Naive thymus-derived CD4-positive, alpha-beta T cell (primary cell): ENCODE results near the gene CD58. TPM values are rescaled to one million over a fixed set of nuclear protein-coding genes. Genes with fewer than 3 reads are reported as not detected.

Experiments used
- ATAC-seq: fragments of 150-1000 bp; cut with Tn5 transposase; 2 replicates; pipeline ENCODE4 v1.10.0; 2021; ENCODE audit warnings: mild to moderate bottlenecking, moderate library complexity
- CTCF ChIA-PET: fragments of 350-600 bp; sonication (Branson Sonifier 250); formaldehyde crosslinking; loops from one replicate; lab custom pipeline; 2021; ENCODE audit warnings: antibody characterized with exemption; lab: Charles Lee
- POLR2A ChIA-PET: fragments of 350-600 bp; sonication (Branson Sonifier 250); formaldehyde crosslinking; loops from one replicate; lab custom pipeline; 2021; ENCODE audit warnings: antibody characterized with exemption, inconsistent platforms; lab: Charles Lee
- DNase-seq, 9 donors: peaks; one replicate each; pipeline versions ENCODE4 v3.0.0 to v3.0.0-alpha.2; 2020 to 2022; ENCODE audit warnings: mixed read lengths in 1 of 9
- H3K27ac ChIP-seq: one replicate; pipeline ENCODE4 v1.7.0; 2013; ENCODE audit warnings: mild to moderate bottlenecking, low read depth, low read length, moderate library complexity
- H3K27me3 ChIP-seq, 2 donors: one replicate each; pipeline ENCODE4 v1.7.0; 2013; ENCODE audit warnings: low read length in 2 of 2, mild to moderate bottlenecking in 2 of 2, moderate library complexity in 2 of 2; ENCODE audit not compliant: control insufficient read depth in 2 of 2, insufficient read depth in 2 of 2
- H3K36me3 ChIP-seq, 3 experiments: 1 replicate in 2 of 3; 2 replicates in 1 of 3; pipeline ENCODE4 v1.7.0; 2013; ENCODE audit warnings: low read length in 3 of 3, mild to moderate bottlenecking in 3 of 3, moderate library complexity in 1 of 3; ENCODE audit not compliant: insufficient read depth in 3 of 3, control insufficient read depth in 2 of 3
- H3K4me1 ChIP-seq, 2 donors: one replicate each; pipeline ENCODE4 v1.7.0; 2013; ENCODE audit warnings: low read length in 2 of 2, mild to moderate bottlenecking in 2 of 2, moderate library complexity in 1 of 2; ENCODE audit not compliant: control insufficient read depth in 2 of 2, insufficient read depth in 2 of 2
- H3K4me3 ChIP-seq: 2 replicates; pipeline ENCODE4 v1.7.0; 2013; ENCODE audit warnings: mild to moderate bottlenecking, low read length
- H3K9me3 ChIP-seq, 3 experiments: 1 replicate in 2 of 3; 2 replicates in 1 of 3; pipeline ENCODE4 v1.7.0; 2013; ENCODE audit warnings: low read length in 3 of 3; ENCODE audit not compliant: control insufficient read depth in 2 of 3
- H3K27ac Mint-ChIP-seq, 9 donors: one replicate each; pipeline ENCODE4 v1.8.0; 2020 to 2022; ENCODE audit warnings: mixed read lengths in 9 of 9, mild to moderate bottlenecking in 8 of 9, moderate library complexity in 5 of 9, inconsistent platforms in 2 of 9
- H3K27me3 Mint-ChIP-seq, 5 donors: one replicate each; pipeline ENCODE4 v1.8.0; 2021 to 2022; ENCODE audit warnings: mixed read lengths in 5 of 5, mild to moderate bottlenecking in 1 of 5
- H3K36me3 Mint-ChIP-seq, 5 donors: one replicate each; pipeline ENCODE4 v1.8.0; 2020 to 2022; ENCODE audit warnings: mixed read lengths in 5 of 5, mild to moderate bottlenecking in 3 of 5, inconsistent platforms in 1 of 5
- H3K4me1 Mint-ChIP-seq, 7 donors: one replicate each; pipeline ENCODE4 v1.8.0; 2020 to 2022; ENCODE audit warnings: mixed read lengths in 7 of 7, mild to moderate bottlenecking in 3 of 7, inconsistent platforms in 1 of 7
- H3K4me3 Mint-ChIP-seq, 10 donors: one replicate each; pipeline ENCODE4 v1.8.0; 2020 to 2022; ENCODE audit warnings: mild to moderate bottlenecking in 10 of 10, mixed read lengths in 10 of 10, moderate library complexity in 6 of 10, inconsistent platforms in 2 of 10
- H3K9me3 Mint-ChIP-seq, 11 donors: one replicate each; pipeline ENCODE4 v1.8.0; 2020 to 2022; ENCODE audit warnings: mixed read lengths in 11 of 11, mild to moderate bottlenecking in 4 of 11, inconsistent platforms in 1 of 11, moderate library complexity in 1 of 11
- intact Hi-C, 2 donors: fragments of 100-400 bp; cut with micrococcal nuclease; formaldehyde crosslinking; loops; one replicate each; pipeline ENCODE4 v1.15.1; 2023
- polyA plus RNA-seq, 2 donors: library from polyadenylated mRNA; unstranded; fragments of 300-500 nt; fragmentation: Illumina TruSeq; gene quantifications; one replicate each; pipeline ENCODE4 v1.2.3, GENCODE V29; 2021
- total RNA-seq, 6 experiments: library from RNA in 5 of 6; stranded (reverse) in 5 of 6; gene quantifications; 1 replicate in 5 of 6; 2 replicates in 1 of 6; pipeline ENCODE4 v1.2.3 and lab custom pipeline; 2021 to 2026

Gene CD58
- total and polyA plus RNA-seq, 7 experiments from 2014 or later, result 1.3 to 35.0 (median 4.0) TPM

- Histone ChIP-seq H3K4me3 (no peak overlapping the region), H3K27ac (no peak overlapping the region), H3K4me1 (peaks cover 8 to 16% of the 10 kb centered on the region in 2 donors), H3K36me3 (no peaks in the 10 kb centered on the region), H3K27me3 (no peaks in the 10 kb centered on the region), H3K9me3 (no peaks in the 10 kb centered on the region)
- Mint-ChIP-seq H3K9me3 (peaks cover 0 to 2% (median 0%) of the 10 kb centered on the region in 11 donors), H3K27me3 (no peaks in the 10 kb centered on the region), H3K27ac (peak overlapping the region in 3 of 9 donors; percentile 21 to 36 (median 28)), H3K4me3 (peak overlapping the region in 1 of 10 donors; percentile 13), H3K36me3 (peaks cover 0 to 29% (median 0%) of the 10 kb centered on the region in 5 donors), H3K4me1 (peaks cover 20 to 66% (median 24%) of the 10 kb centered on the region in 7 donors)
- DNase-seq (peak in 8 of 9 donors; percentile 20 to 58 (median 44)), ATAC-seq (peak; percentile 82)
- intact Hi-C loops, result loop anchor here (1.0 to 2.0 kb wide), 3 partner anchors 14 to 360 kb away; no protein-coding TSS in a partner anchor
- ChIA-PET CTCF (interaction anchor here (0.6 to 4.6 kb wide), 20 partner anchors 8 to 693 kb away, joined by 3 to 59 read pairs (median 4); no protein-coding TSS in a partner anchor), POLR2A (interaction anchor here (0.6 to 1.1 kb wide), 4 partner anchors 13 to 360 kb away, joined by 3 to 8 read pairs (median 3); no protein-coding TSS in a partner anchor)
Measured at GRCh38 chr1:116498789-116499628, 71.8 kb downstream of the CD58 start.

GRCh38 chr1:116497656-116498055 is 73.2 kb downstream of the CD58 start:
- peaks cover 7 to 53% (median 13%) of the 10 kb centered on the region in 7 donors for H3K4me1 Mint-ChIP-seq
- peaks cover 0 to 2% of the 10 kb centered on the region in 2 donors for H3K4me1 ChIP-seq
- DNase-seq, result no peak
- intact Hi-C loops, result loop anchor here in 1 of 2 donors (2.0 kb wide), 1 partner anchor 13 kb away; no protein-coding TSS in a partner anchor
- H3K27me3 ChIP-seq, result no peaks in the 10 kb centered on the region
- no peaks in the 10 kb centered on the region for H3K9me3 ChIP-seq
- H3K4me3 ChIP-seq, result no peak overlapping the region
- no peak overlapping the region for H3K4me3 Mint-ChIP-seq
- no peak overlapping the region for H3K27ac Mint-ChIP-seq
- ATAC-seq, result peak; percentile 54
- ChIA-PET CTCF (interaction anchor here (1.7 to 4.6 kb wide), 3 partner anchors 12 to 690 kb away, joined by 4 to 59 read pairs (median 57); no protein-coding TSS in a partner anchor), POLR2A (interaction anchor here (1.0 kb wide), 1 partner anchor 12 kb away, joined by 3 read pairs; no protein-coding TSS in a partner anchor)
- no peaks in the 10 kb centered on the region for H3K27me3 Mint-ChIP-seq
- H3K27ac ChIP-seq, result no peak overlapping the region
- H3K36me3 ChIP-seq, result no peaks in the 10 kb centered on the region
- H3K36me3 Mint-ChIP-seq, result peaks cover 0 to 21% (median 0%) of the 10 kb centered on the region in 5 donors
- H3K9me3 Mint-ChIP-seq, result no peaks in the 10 kb centered on the region

GRCh38 chr1:116496898-116497297 is 73.9 kb downstream of the CD58 start:
- ATAC-seq, result no peak
- Mint-ChIP-seq H3K27ac (peak overlapping the region in 3 of 9 donors; percentile 23 to 36 (median 24)), H3K36me3 (peaks cover 0 to 16% (median 0%) of the 10 kb centered on the region in 5 donors), H3K27me3 (no peaks in the 10 kb centered on the region), H3K4me1 (peaks cover 0 to 50% (median 7%) of the 10 kb centered on the region in 7 donors), H3K9me3 (no peaks in the 10 kb centered on the region), H3K4me3 (no peak overlapping the region)
- intact Hi-C loops, result no loop called here
- no peaks in the 10 kb centered on the region for H3K9me3 ChIP-seq
- no peaks in the 10 kb centered on the region for H3K27me3 ChIP-seq
- ChIA-PET POLR2A (no interaction called here), CTCF (interaction anchor here (0.7 to 4.6 kb wide), 4 partner anchors 11 to 689 kb away, joined by 3 to 57 read pairs (median 4); no protein-coding TSS in a partner anchor)
- H3K27ac ChIP-seq, result no peak overlapping the region
- H3K36me3 ChIP-seq, result no peaks in the 10 kb centered on the region
- no peaks in the 10 kb centered on the region for H3K4me1 ChIP-seq
- no peak for DNase-seq
- H3K4me3 ChIP-seq, result no peak overlapping the region

- H3K4me1 ChIP-seq, result no peaks in the 10 kb centered on the region
- H3K36me3 Mint-ChIP-seq, result peaks cover 0 to 16% (median 0%) of the 10 kb centered on the region in 5 donors
- H3K36me3 ChIP-seq, result no peaks in the 10 kb centered on the region
- peaks cover 0 to 49% (median 7%) of the 10 kb centered on the region in 7 donors for H3K4me1 Mint-ChIP-seq
- H3K4me3 ChIP-seq, result no peak overlapping the region
- DNase-seq (no peak), ATAC-seq (no peak)
- no peaks in the 10 kb centered on the region for H3K27me3 Mint-ChIP-seq
- H3K4me3 Mint-ChIP-seq, result no peak overlapping the region
- no peaks in the 10 kb centered on the region for H3K9me3 Mint-ChIP-seq
- peak overlapping the region in 2 of 9 donors; percentile 23 to 24 for H3K27ac Mint-ChIP-seq
- POLR2A ChIA-PET, result no interaction called here
- intact Hi-C loops, result no loop called here
- H3K9me3 ChIP-seq, result no peaks in the 10 kb centered on the region
- H3K27ac ChIP-seq, result no peak overlapping the region
- no peaks in the 10 kb centered on the region for H3K27me3 ChIP-seq
- CTCF ChIA-PET, result interaction anchor here (0.7 to 3.9 kb wide), 3 partner anchors 12 to 447 kb away, joined by 3 to 19 read pairs (median 4); no protein-coding TSS in a partner anchor
Measured at GRCh38 chr1:116496380-116496779, 74.4 kb downstream of the CD58 start.

GRCh38 chr1:116495535-116495934 is 75.3 kb downstream of the CD58 start:
- no peak overlapping the region for H3K27ac ChIP-seq
- CTCF ChIA-PET, result interaction anchor here (3.9 kb wide), 1 partner anchor 11 kb away, joined by 19 read pairs; no protein-coding TSS in a partner anchor
- H3K27ac Mint-ChIP-seq, result no peak overlapping the region
- H3K4me3 ChIP-seq, result no peak overlapping the region
- no peaks in the 10 kb centered on the region for H3K27me3 ChIP-seq
- ATAC-seq (no peak), DNase-seq (no peak)
- intact Hi-C loops, result no loop called here
- no peaks in the 10 kb centered on the region for H3K9me3 ChIP-seq
- POLR2A ChIA-PET, result no interaction called here
- no peaks in the 10 kb centered on the region for H3K4me1 ChIP-seq
- H3K36me3 Mint-ChIP-seq, result peaks cover 0 to 11% (median 0%) of the 10 kb centered on the region in 5 donors
- H3K36me3 ChIP-seq, result no peaks in the 10 kb centered on the region
- no peak overlapping the region for H3K4me3 Mint-ChIP-seq
- no peaks in the 10 kb centered on the region for H3K9me3 Mint-ChIP-seq
- no peaks in the 10 kb centered on the region for H3K27me3 Mint-ChIP-seq
- H3K4me1 Mint-ChIP-seq, result peaks cover 0 to 42% (median 7%) of the 10 kb centered on the region in 7 donors

GRCh38 chr1:116494745-116495144 is 76.1 kb downstream of the CD58 start:
- H3K27me3 ChIP-seq, result no peaks in the 10 kb centered on the region
- H3K27me3 Mint-ChIP-seq, result no peaks in the 10 kb centered on the region
- H3K9me3 ChIP-seq, result no peaks in the 10 kb centered on the region
- H3K36me3 ChIP-seq, result no peaks in the 10 kb centered on the region
- H3K27ac ChIP-seq, result no peak overlapping the region
- H3K36me3 Mint-ChIP-seq, result peaks cover 0 to 7% (median 0%) of the 10 kb centered on the region in 5 donors
- no peak overlapping the region for H3K27ac Mint-ChIP-seq
- DNase-seq (no peak), ATAC-seq (no peak)
- H3K4me3 ChIP-seq, result no peak overlapping the region
- ChIA-PET CTCF (interaction anchor here (0.7 to 14.7 kb wide), 3 partner anchors 10 to 348 kb away, joined by 5 to 372 read pairs (median 19); no protein-coding TSS in a partner anchor), POLR2A (interaction anchor here (0.8 kb wide), 1 partner anchor 176 kb away, joined by 3 read pairs; no protein-coding TSS in a partner anchor)
- no peak overlapping the region for H3K4me3 Mint-ChIP-seq
- intact Hi-C loops, result no loop called here
- no peaks in the 10 kb centered on the region for H3K4me1 ChIP-seq
- no peaks in the 10 kb centered on the region for H3K9me3 Mint-ChIP-seq
- H3K4me1 Mint-ChIP-seq, result peaks cover 0 to 38% (median 7%) of the 10 kb centered on the region in 7 donors
